K562 (cell line): ENCODE results near the gene POLR3GL. TPM values are rescaled to one million over a fixed set of nuclear protein-coding genes. Genes with fewer than 3 reads are reported as not detected.
A peak's percentile ranks its signal among the peaks of the same experiment; 100 is the strongest.

Experiments used
- ARID2 ChIP-seq: fragments of 450-650 bp; IDR thresholded peaks from 2 replicates; pipeline ENCODE4 v1.6.1; 2017; ENCODE audit warnings: antibody characterized with exemption, mild to moderate bottlenecking
- BRCA1 ChIP-seq, 2 experiments: fragments of 450-650 bp in 1 of 2; sonication (generic) in 1 of 2; formaldehyde crosslinking in 1 of 2; IDR thresholded peaks; 2 replicates each; pipeline versions ENCODE4 v1.5.0 to v1.6.1; 2017 to 2020; ENCODE audit warnings: mild to moderate bottlenecking in 1 of 2, missing genetic modification reagents in 1 of 2
- CBFB ChIP-seq: sonication (generic); formaldehyde crosslinking; IDR thresholded peaks from 2 replicates; pipeline ENCODE4 v1.4.0; 2020; ENCODE audit warnings: mild to moderate bottlenecking, missing genetic modification reagents
- CCNT2 ChIP-seq: IDR thresholded peaks from 2 replicates; pipeline ENCODE4 v1.6.1; 2011; ENCODE audit warnings: borderline replicate concordance, low read depth, mild to moderate bottlenecking, moderate library complexity, mixed read lengths, low read length; ENCODE audit not compliant: insufficient read length; ENCODE audit errors: extremely low read depth
- EP300 ChIP-seq: IDR thresholded peaks from 2 replicates; pipeline ENCODE4 v1.6.1; 2012; ENCODE audit warnings: low read length, improper control_type of control experiment
- EZH2 ChIP-seq: IDR thresholded peaks from 2 replicates; pipeline ENCODE4 v1.6.1; 2012; ENCODE audit warnings: low read depth, mild to moderate bottlenecking, inconsistent platforms, low read length, borderline replicate concordance
- GATA2 ChIP-seq: sonication (generic); formaldehyde crosslinking; IDR thresholded peaks from 2 replicates; pipeline ENCODE4 v1.4.0; 2020; ENCODE audit warnings: mild to moderate bottlenecking, missing genetic modification reagents
- HDAC1 ChIP-seq, 2 experiments: fragments of 450-650 bp; IDR thresholded peaks; 2 replicates each; pipeline ENCODE4 v1.6.1; 2016 to 2017; ENCODE audit warnings: inconsistent platforms in 1 of 2, mild to moderate bottlenecking in 1 of 2, moderate library complexity in 1 of 2
- HLTF ChIP-seq: fragments of 450-650 bp; IDR thresholded peaks from 2 replicates; pipeline ENCODE4 v1.6.1; 2016
- KLF6 ChIP-seq: fragments of 250-450 bp; sonication (Bioruptor Pico); IDR thresholded peaks from 2 replicates; pipeline ENCODE4 v1.4.0; 2020; ENCODE audit warnings: mild to moderate bottlenecking, moderate library complexity, borderline replicate concordance
- MED1 ChIP-seq: sonication (generic); formaldehyde crosslinking; IDR thresholded peaks from 2 replicates; pipeline ENCODE4 v1.8.1; 2023; ENCODE audit warnings: missing genetic modification reagents, borderline replicate concordance
- NEUROD1 ChIP-seq: fragments of 150-350 bp; IDR thresholded peaks from 2 replicates; pipeline ENCODE4 v1.6.1; 2014; ENCODE audit warnings: borderline replicate concordance, low read length, low read depth; ENCODE audit not compliant: partially characterized antibody
- PHTF2 ChIP-seq: fragments of 250-450 bp; sonication (Bioruptor Pico); IDR thresholded peaks from 2 replicates; pipeline ENCODE4 v1.5.0; 2021; ENCODE audit warnings: mild to moderate bottlenecking
- POLR2B ChIP-seq: fragments of 450-650 bp; IDR thresholded peaks from 2 replicates; pipeline ENCODE4 v1.6.1; 2018; ENCODE audit warnings: low read depth; ENCODE audit not compliant: partially characterized antibody
- SP2 ChIP-seq: IDR thresholded peaks from 2 replicates; pipeline ENCODE4 v1.6.1; 2011; ENCODE audit warnings: mild to moderate bottlenecking, low read depth, low read length, moderate library complexity; ENCODE audit not compliant: poor library complexity, severe bottlenecking; ENCODE audit errors: extremely low read depth
- ZEB2 ChIP-seq: fragments of 450-650 bp; IDR thresholded peaks from 2 replicates; pipeline ENCODE4 v1.6.1; 2016
- ZNF239 ChIP-seq: fragments of 250-450 bp; sonication (Bioruptor Pico); IDR thresholded peaks from 2 replicates; pipeline ENCODE4 v1.4.0; 2020; ENCODE audit warnings: mild to moderate bottlenecking
- ZNF586 ChIP-seq: fragments of 450-650 bp; formaldehyde crosslinking; conservative IDR thresholded peaks from 2 replicates; pipeline ENCODE4 v1.4.0; 2020; ENCODE audit warnings: mild to moderate bottlenecking, moderate library complexity
- polyA plus RNA-seq, 8 experiments: library from polyadenylated mRNA; depleted of rRNA in 4 of 8; stranded (reverse) in 5 of 8; unstranded in 3 of 8; fragments of >200 nt; fragmentation: Nextera tagmentation in 2 of 8; fragmentation: Illumina TruSeq in 1 of 8; extraction: Ambion mirVana in 2 of 8; extraction: Trizol in 1 of 8; gene quantifications; 2 replicates each; pipeline versions ENCODE4 v1.2.1 to v1.2.3, GENCODE V29; 2011 to 2014; ENCODE audit warnings: inconsistent platforms in 1 of 8, missing spikeins in 1 of 8
- total RNA-seq, 7 experiments: library from RNA; depleted of rRNA in 6 of 7; stranded (reverse); fragments of >200 nt in 6 of 7; fragmentation: Illumina TruSeq in 2 of 7; extraction: Trizol in 2 of 7; gene quantifications; 2 replicates each; pipeline versions ENCODE4 v1.2.1 to v1.2.3, GENCODE V29; 2011 to 2021; ENCODE audit warnings: low replicate concordance in 1 of 7
- TF ChIP-seq, protein P1 (sequence below): fragments of 250-450 bp; sonication (Bioruptor Pico); IDR thresholded peaks from 2 replicates; pipeline ENCODE4 v1.8.0; 2021; ENCODE audit warnings: mild to moderate bottlenecking, moderate library complexity
- TF ChIP-seq, protein P2 (sequence below): fragments of 250-450 bp; sonication (Bioruptor Pico); IDR thresholded peaks from 2 replicates; pipeline ENCODE4 v1.5.0; 2020; ENCODE audit warnings: mild to moderate bottlenecking
- TF ChIP-seq, protein P3 (sequence below): sonication (generic); formaldehyde crosslinking; IDR thresholded peaks from 2 replicates; pipeline ENCODE4 v1.4.0; 2020; ENCODE audit warnings: mild to moderate bottlenecking, missing genetic modification reagents
- TF ChIP-seq, protein P4 (sequence below): fragments of 250-450 bp; sonication (Bioruptor Pico); IDR thresholded peaks from 2 replicates; pipeline ENCODE4 v1.4.0; 2020; ENCODE audit warnings: mild to moderate bottlenecking, moderate library complexity

POLR3GL gene
- total and polyA plus RNA-seq, 9 of the 15 experiments (the other 6 are each of a cell fraction or from before 2014, with no cell fraction given), result 14.6 to 48.4 (median 38.2) TPM

DNA sequence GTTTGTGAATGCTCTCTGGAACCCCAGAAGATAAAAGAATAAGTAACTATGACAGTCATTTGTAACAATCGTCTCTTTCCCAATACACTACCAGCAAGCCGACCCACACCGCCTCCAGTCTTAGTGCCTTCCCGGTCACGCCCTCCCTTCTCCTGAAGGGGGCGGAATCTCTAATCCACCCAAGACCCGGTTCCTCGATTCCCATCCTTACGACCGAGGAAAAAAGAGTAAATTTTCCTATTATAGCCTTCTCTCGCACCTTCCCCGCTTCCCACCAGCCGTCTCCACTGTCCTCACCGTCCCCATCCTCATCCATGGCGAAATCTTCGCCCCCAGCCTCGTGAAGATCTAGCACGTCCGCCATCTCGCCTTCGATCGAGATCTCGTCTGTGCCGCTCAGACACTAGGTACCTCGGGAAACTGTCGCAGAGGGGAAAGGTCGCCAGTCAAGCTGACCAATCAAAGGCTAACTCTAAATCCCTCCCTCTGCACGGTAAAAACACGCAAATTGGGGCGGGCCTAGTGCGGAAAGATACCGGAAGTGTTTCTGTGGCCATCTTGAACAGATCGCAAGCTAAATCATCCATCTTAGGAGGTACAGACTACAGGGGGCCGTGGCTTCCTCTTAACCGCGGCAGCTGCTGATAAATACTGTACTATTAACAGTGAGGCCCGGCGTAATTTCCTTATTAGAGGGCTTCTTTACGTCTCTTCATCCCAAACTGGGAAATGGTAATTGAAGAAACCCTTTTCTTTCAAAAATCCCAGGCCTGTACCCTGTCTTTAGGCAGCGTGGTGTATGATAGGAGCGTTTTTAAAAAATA is 37.2 kb upstream of the POLR3GL start, which contains the start of gene RBM8A (continued):
- TF ChIP-seq ZEB2, result 0 out of 2 replicates have a peak, but pooled peaks have one; percentile 15
- peak in 1 of 2 experiments; percentile 98; a peak in 2 of 4 replicates for TF ChIP-seq HDAC1 (IDR thresholded peaks at IDR 0.05)
- peak; percentile 98 for TF ChIP-seq HLTF
- no peak for TF ChIP-seq CCNT2
- TF ChIP-seq SP2, result peak; percentile 17
- no peak for TF ChIP-seq BRCA1 (IDR thresholded peaks at IDR 0.05)
- TF ChIP-seq BRCA1 (CRISPR knock-in tag; IDR thresholded peaks at IDR 0.05), result no peak
- TF ChIP-seq NEUROD1, result peak; percentile 41
- peak; percentile 80 for TF ChIP-seq GATA2 (CRISPR knock-in tag)
- no peak for TF ChIP-seq EZH2
- no peak for TF ChIP-seq ZNF586 (CRISPR knock-in tag)
- peak; percentile 99 for TF ChIP-seq POLR2B
- TF ChIP-seq, protein P1, sequence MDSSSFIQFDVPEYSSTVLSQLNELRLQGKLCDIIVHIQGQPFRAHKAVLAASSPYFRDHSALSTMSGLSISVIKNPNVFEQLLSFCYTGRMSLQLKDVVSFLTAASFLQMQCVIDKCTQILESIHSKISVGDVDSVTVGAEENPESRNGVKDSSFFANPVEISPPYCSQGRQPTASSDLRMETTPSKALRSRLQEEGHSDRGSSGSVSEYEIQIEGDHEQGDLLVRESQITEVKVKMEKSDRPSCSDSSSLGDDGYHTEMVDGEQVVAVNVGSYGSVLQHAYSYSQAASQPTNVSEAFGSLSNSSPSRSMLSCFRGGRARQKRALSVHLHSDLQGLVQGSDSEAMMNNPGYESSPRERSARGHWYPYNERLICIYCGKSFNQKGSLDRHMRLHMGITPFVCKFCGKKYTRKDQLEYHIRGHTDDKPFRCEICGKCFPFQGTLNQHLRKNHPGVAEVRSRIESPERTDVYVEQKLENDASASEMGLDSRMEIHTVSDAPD (CRISPR knock-in tag), result no peak
- no peak; the same call in 1 of the 2 replicates for TF ChIP-seq KLF6
- TF ChIP-seq, protein P2, sequence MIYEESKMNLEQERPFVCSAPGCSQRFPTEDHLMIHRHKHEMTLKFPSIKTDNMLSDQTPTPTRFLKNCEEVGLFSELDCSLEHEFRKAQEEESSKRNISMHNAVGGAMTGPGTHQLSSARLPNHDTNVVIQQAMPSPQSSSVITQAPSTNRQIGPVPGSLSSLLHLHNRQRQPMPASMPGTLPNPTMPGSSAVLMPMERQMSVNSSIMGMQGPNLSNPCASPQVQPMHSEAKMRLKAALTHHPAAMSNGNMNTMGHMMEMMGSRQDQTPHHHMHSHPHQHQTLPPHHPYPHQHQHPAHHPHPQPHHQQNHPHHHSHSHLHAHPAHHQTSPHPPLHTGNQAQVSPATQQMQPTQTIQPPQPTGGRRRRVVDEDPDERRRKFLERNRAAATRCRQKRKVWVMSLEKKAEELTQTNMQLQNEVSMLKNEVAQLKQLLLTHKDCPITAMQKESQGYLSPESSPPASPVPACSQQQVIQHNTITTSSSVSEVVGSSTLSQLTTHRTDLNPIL, result no peak
- TF ChIP-seq MED1, result no peak
- no peak for TF ChIP-seq EP300
- TF ChIP-seq ARID2, result peak; percentile 62; the same call in 1 of the 2 replicates
- TF ChIP-seq, protein P3, sequence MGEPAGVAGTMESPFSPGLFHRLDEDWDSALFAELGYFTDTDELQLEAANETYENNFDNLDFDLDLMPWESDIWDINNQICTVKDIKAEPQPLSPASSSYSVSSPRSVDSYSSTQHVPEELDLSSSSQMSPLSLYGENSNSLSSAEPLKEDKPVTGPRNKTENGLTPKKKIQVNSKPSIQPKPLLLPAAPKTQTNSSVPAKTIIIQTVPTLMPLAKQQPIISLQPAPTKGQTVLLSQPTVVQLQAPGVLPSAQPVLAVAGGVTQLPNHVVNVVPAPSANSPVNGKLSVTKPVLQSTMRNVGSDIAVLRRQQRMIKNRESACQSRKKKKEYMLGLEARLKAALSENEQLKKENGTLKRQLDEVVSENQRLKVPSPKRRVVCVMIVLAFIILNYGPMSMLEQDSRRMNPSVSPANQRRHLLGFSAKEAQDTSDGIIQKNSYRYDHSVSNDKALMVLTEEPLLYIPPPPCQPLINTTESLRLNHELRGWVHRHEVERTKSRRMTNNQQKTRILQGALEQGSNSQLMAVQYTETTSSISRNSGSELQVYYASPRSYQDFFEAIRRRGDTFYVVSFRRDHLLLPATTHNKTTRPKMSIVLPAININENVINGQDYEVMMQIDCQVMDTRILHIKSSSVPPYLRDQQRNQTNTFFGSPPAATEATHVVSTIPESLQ (CRISPR knock-in tag), result peak; percentile 83; the same call in 1 of the 2 replicates
- no peak for TF ChIP-seq ZNF239 (CRISPR knock-in tag)
- no peak for TF ChIP-seq CBFB
- TF ChIP-seq, protein P4, sequence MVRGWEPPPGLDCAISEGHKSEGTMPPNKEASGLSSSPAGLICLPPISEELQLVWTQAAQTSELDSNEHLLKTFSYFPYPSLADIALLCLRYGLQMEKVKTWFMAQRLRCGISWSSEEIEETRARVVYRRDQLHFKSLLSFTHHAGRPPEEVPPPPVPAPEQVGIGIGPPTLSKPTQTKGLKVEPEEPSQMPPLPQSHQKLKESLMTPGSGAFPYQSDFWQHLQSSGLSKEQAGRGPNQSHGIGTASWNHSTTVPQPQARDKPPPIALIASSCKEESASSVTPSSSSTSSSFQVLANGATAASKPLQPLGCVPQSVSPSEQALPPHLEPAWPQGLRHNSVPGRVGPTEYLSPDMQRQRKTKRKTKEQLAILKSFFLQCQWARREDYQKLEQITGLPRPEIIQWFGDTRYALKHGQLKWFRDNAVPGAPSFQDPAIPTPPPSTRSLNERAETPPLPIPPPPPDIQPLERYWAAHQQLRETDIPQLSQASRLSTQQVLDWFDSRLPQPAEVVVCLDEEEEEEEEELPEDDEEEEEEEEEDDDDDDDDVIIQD (CRISPR knock-in tag), result no peak
- no peak for TF ChIP-seq PHTF2 (CRISPR knock-in tag)
